PC-9 (cell line): Measurements from ENCODE around the gene PDS5B. TPM values are rescaled to one million over a fixed set of nuclear protein-coding genes. Genes with fewer than 3 reads are reported as not detected.

Experiments
- BruUV-seq: library from RNA; stranded (reverse); fragments of 400-500 nt; replicated peaks from 2 replicates; lab custom pipeline; 2021; lab: Mats Ljungman, UMichigan
- CTCF ChIA-PET: fragments of 300-600 bp; sonication (Branson Sonifier 250); formaldehyde crosslinking; loops from one replicate; lab custom pipeline; 2022; ENCODE audit warnings: antibody characterized with exemption; lab: Charles Lee
- POLR2A ChIA-PET: fragments of 300-600 bp; sonication (Branson Sonifier 250); formaldehyde crosslinking; loops from one replicate; lab custom pipeline; 2022; ENCODE audit warnings: antibody characterized with exemption; ENCODE audit not compliant: unreplicated experiment; lab: Charles Lee
- DNase-seq, 2 experiments: peaks; one replicate each; pipeline versions ENCODE4 v3.0.0 to v3.0.0-alpha.2; 2015 to 2022; ENCODE audit warnings: mixed read lengths in 1 of 2
- H2AFZ ChIP-seq: fragments of 200-600 bp; sonication (generic); 2 replicates; pipeline ENCODE4 v1.8.1; 2017; ENCODE audit warnings: antibody characterized with exemption
- H3F3A ChIP-seq: fragments of 200-600 bp; sonication (generic); 2 replicates; pipeline ENCODE4 v1.8.1; 2017; ENCODE audit warnings: antibody characterized with exemption, mild to moderate bottlenecking, low read depth; ENCODE audit not compliant: insufficient read depth
- H3K27ac ChIP-seq: fragments of 200-600 bp; sonication (generic); 2 replicates; pipeline ENCODE4 v1.6.1; 2016; ENCODE audit warnings: mixed run types
- H3K27me3 ChIP-seq: fragments of 200-600 bp; sonication (generic); 2 replicates; pipeline ENCODE4 v1.6.1; 2016; ENCODE audit warnings: low read depth, mixed run types; ENCODE audit not compliant: insufficient read depth
- H3K36me3 ChIP-seq: fragments of 200-600 bp; sonication (generic); 2 replicates; pipeline ENCODE4 v1.6.1; 2016; ENCODE audit warnings: low read depth, mixed run types
- H3K4me1 ChIP-seq: fragments of 200-600 bp; sonication (generic); replicated peaks from 2 replicates; pipeline ENCODE4 v1.6.1; 2016; ENCODE audit warnings: mixed run types; ENCODE audit not compliant: insufficient read depth
- H3K4me2 ChIP-seq: fragments of 200-600 bp; sonication (generic); 2 replicates; pipeline ENCODE4 v1.6.1; 2017; ENCODE audit warnings: mixed run types
- H3K4me3 ChIP-seq: fragments of 200-600 bp; sonication (generic); 2 replicates; pipeline ENCODE4 v1.6.1; 2016; ENCODE audit warnings: mixed run types
- H3K79me2 ChIP-seq: fragments of 200-600 bp; sonication (generic); 2 replicates; pipeline ENCODE4 v1.6.1; 2017; ENCODE audit warnings: low read depth, mixed run types
- H3K9me2 ChIP-seq: fragments of 200-600 bp; sonication (generic); 2 replicates; pipeline ENCODE4 v1.8.1; 2017; ENCODE audit warnings: mild to moderate bottlenecking; ENCODE audit not compliant: insufficient read depth
- H3K9me3 ChIP-seq: fragments of 200-600 bp; sonication (generic); 2 replicates; pipeline ENCODE4 v1.8.1; 2016; ENCODE audit warnings: low read depth; ENCODE audit not compliant: insufficient read depth
- H4K20me1 ChIP-seq: fragments of 200-600 bp; sonication (generic); 2 replicates; pipeline ENCODE4 v1.8.1; 2017; ENCODE audit not compliant: insufficient read depth
- CTCF ChIP-seq: fragments of 200-600 bp; sonication (generic); conservative IDR thresholded peaks from 2 replicates; pipeline ENCODE4 v1.6.1; 2017; ENCODE audit warnings: mixed run types, antibody characterized with exemption, mild to moderate bottlenecking, moderate library complexity
- EZH2 ChIP-seq: fragments of 200-600 bp; sonication (generic); IDR thresholded peaks from 2 replicates; pipeline ENCODE4 v1.8.0; 2017; ENCODE audit warnings: antibody characterized with exemption, low read depth
- intact Hi-C: fragments of 100-400 bp; cut with micrococcal nuclease; formaldehyde crosslinking; loops from one replicate; pipeline ENCODE4 v1.10.0; 2022; ENCODE audit not compliant: unreplicated experiment
- total RNA-seq: library from RNA; stranded (reverse); gene quantifications from 2 replicates; pipeline ENCODE4 v1.2.3, GENCODE V29; 2021

PDS5B gene
- total RNA-seq, 1 experiment from 2014 or later: 37.6 TPM

DNA sequence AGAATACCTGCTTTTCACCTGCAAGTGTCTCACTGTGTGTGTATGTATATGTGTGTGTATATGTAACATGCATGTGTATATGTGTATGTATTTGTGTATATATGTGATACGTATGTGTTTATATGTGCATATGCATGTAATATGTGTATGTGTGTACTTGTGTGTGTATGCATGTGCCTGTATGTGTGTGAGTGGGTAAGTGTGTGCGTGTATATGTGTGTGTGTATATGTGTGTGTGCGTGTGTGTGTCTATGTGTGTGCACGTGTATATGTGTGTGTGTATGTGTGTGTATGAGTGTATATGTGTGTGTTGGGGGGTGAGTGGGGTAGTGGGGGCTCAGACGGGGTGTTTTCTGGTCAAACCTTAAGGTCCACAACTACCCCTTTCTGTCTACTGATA is 237.3 kb downstream of the PDS5B start:
- Histone ChIP-seq H3F3A (peaks cover 28% of the 10 kb centered on the region), H3K4me1 (peaks cover 30% of the 10 kb centered on the region), H3K4me2 (no peak overlapping the region), H3K9me3 (no peaks in the 10 kb centered on the region), H3K79me2 (no peaks in the 10 kb centered on the region), H3K27me3 (no peaks in the 10 kb centered on the region), H3K36me3 (no peaks in the 10 kb centered on the region), H2AFZ (no peak overlapping the region), H4K20me1 (no peaks in the 10 kb centered on the region), H3K9me2 (no peaks in the 10 kb centered on the region), H3K27ac (peak overlapping the region; percentile 91; the same call in 1 of the 2 replicates), H3K4me3 (no peak overlapping the region)
- ChIA-PET POLR2A (no interaction called here), CTCF (no interaction called here)
- no TSS peak for BruUV-seq
- intact Hi-C loops: no loop called here
- TF ChIP-seq EZH2 (no peak), CTCF (no peak)
- DNase-seq: no peak

GRCh38 chr13:32824061-32824460 is 237.8 kb downstream of the PDS5B start:
- H3K79me2 ChIP-seq: no peaks in the 10 kb centered on the region
- no peaks in the 10 kb centered on the region for H3K9me2 ChIP-seq
- ChIA-PET CTCF (no interaction called here), POLR2A (interaction anchor here (0.5 kb wide), 1 partner anchor 303 kb away, joined by 3 read pairs; no protein-coding TSS in a partner anchor)
- H3K4me1 ChIP-seq: peaks cover 35% of the 10 kb centered on the region
- H4K20me1 ChIP-seq: no peaks in the 10 kb centered on the region
- H2AFZ ChIP-seq: peak overlapping the region; percentile 24; the same call in 1 of the 2 replicates
- H3K36me3 ChIP-seq: no peaks in the 10 kb centered on the region
- no peaks in the 10 kb centered on the region for H3K9me3 ChIP-seq
- H3F3A ChIP-seq: peaks cover 32% of the 10 kb centered on the region
- no peak for DNase-seq
- intact Hi-C loops: loop anchor here (1.0 kb wide), 1 partner anchor 296 kb away; no protein-coding TSS in a partner anchor
- no peaks in the 10 kb centered on the region for H3K27me3 ChIP-seq
- H3K4me3 ChIP-seq: peak overlapping the region; percentile 33; the same call in 1 of the 2 replicates
- TF ChIP-seq EZH2: no peak
- peak overlapping the region; percentile 75 for H3K4me2 ChIP-seq
- no TSS peak for BruUV-seq
- H3K27ac ChIP-seq: peak overlapping the region; percentile 91

DNA sequence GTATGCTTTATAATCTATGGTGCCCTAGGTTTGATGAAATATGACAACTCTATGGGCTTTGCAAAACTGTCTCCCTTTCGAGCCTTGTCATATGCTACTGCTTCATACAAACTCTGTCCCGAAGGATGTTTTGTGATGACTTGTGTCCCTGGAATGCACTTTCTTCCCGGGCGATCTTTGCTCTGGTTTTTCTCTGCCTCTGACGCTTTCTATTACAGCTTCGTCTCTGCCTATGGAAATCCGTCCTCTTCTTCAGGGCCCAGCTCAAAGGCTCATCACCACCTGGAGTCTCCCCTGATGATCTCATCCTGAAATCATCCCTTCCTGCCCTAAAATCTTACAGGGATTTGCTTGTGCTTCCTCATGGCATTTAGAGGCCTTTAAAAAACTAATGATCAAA is 238.4 kb downstream of the PDS5B start:
- Histone ChIP-seq H4K20me1 (no peaks in the 10 kb centered on the region), H3K9me3 (no peaks in the 10 kb centered on the region), H2AFZ (peak overlapping the region; percentile 24; the same call in 1 of the 2 replicates), H3F3A (peaks cover 38% of the 10 kb centered on the region), H3K27ac (peak overlapping the region; percentile 91), H3K4me3 (peak overlapping the region; percentile 33; the same call in 1 of the 2 replicates), H3K27me3 (no peaks in the 10 kb centered on the region), H3K4me1 (peaks cover 41% of the 10 kb centered on the region), H3K4me2 (peak overlapping the region; percentile 75), H3K36me3 (no peaks in the 10 kb centered on the region), H3K9me2 (no peaks in the 10 kb centered on the region), H3K79me2 (no peaks in the 10 kb centered on the region)
- no peak for TF ChIP-seq EZH2
- no peak for TF ChIP-seq CTCF
- no TSS peak for BruUV-seq
- POLR2A ChIA-PET: interaction anchor here (0.5 to 0.7 kb wide), 2 partner anchors 29 to 302 kb away, joined by 3 read pairs; no protein-coding TSS in a partner anchor
- CTCF ChIA-PET: no interaction called here
- intact Hi-C loops: loop anchor here (1.0 kb wide), 1 partner anchor 296 kb away; no protein-coding TSS in a partner anchor
- DNase-seq: peak; percentile 73 to 96
